GM12865 (cell line): ENCODE measurements around the gene FAM240B.

Source experiments
- DNase-seq: peaks from one replicate; pipeline ENCODE4 v3.0.0; 2010; ENCODE audit warnings: low read depth
- H3K4me3 ChIP-seq: 2 replicates; pipeline ENCODE4 v1.5.1; 2011; ENCODE audit warnings: mild to moderate bottlenecking, low read depth, low read length, control low read depth
- TF ChIP-seq, protein P1 (sequence below): IDR thresholded peaks from 2 replicates; pipeline ENCODE4 v1.5.1; 2011; ENCODE audit warnings: low read length, control low read depth, low read depth, inconsistent platforms; ENCODE audit not compliant: insufficient read depth; ENCODE audit errors: missing control alignments

FAM240B gene

DNA sequence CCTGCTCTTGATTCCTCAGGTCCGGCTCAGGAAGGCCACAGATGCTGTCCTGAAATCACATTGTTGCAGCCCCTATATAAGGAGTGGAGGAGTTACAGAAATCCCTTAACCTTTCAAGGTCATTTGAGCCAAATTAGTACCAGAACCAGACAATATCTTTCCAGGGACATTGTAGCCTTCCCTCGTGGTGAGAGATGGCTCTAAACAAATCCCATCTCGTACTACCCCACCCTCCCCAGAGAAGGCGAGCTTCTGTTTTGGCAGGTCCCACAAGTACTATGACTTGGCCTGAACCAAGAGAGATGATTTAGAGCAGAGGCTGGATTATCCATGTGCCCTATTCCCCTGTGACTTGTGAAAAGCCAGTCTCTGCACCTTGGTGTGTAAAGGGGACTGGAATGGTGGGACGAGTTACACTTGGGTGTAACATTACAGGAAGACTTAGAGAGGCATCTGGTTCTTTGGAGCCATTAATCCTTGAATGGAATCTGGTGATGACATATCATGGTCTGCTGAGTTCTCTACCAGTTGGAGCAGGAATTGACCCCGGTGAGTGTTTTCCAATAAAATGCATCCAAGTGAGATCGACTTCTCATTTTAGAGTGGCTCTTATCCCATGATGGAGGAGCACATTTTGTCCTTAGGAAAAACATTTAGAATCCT lies at the start of gene FAM240B:
FAM240B (minus strand) TSS at position 51 of the 663 bp plus-strand sequence. CDS start 16,134 bp downstream, outside the sequence.
- no peak for DNase-seq
- H3K4me3 ChIP-seq, result no peak within 1 kb of the TSS
- TF ChIP-seq, protein P1, sequence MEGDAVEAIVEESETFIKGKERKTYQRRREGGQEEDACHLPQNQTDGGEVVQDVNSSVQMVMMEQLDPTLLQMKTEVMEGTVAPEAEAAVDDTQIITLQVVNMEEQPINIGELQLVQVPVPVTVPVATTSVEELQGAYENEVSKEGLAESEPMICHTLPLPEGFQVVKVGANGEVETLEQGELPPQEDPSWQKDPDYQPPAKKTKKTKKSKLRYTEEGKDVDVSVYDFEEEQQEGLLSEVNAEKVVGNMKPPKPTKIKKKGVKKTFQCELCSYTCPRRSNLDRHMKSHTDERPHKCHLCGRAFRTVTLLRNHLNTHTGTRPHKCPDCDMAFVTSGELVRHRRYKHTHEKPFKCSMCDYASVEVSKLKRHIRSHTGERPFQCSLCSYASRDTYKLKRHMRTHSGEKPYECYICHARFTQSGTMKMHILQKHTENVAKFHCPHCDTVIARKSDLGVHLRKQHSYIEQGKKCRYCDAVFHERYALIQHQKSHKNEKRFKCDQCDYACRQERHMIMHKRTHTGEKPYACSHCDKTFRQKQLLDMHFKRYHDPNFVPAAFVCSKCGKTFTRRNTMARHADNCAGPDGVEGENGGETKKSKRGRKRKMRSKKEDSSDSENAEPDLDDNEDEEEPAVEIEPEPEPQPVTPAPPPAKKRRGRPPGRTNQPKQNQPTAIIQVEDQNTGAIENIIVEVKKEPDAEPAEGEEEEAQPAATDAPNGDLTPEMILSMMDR, result no peak

DNA sequence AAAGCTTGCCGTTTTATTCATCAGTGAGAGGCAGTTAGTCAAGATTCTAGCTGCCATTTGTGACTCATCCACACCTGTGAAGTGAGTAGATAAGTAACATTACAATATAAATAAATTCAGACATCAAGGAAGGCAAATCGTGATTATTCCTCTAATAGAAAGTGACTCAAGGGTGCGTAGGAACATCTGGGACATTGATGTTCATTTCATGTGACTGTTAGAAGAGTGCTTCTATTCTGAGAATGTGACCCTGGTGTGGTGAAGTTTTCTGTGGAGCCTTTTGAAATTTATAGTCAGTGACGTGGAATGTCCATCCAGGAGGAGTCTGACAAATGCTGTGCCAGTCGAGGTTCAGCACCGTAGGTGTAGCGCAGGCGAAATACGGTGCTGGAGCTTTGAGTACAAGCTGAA lies 48.4 kb upstream of the FAM240B start:
- TF ChIP-seq, protein P1, result no peak
- no peak overlapping the region for H3K4me3 ChIP-seq
- no peak for DNase-seq

DNA sequence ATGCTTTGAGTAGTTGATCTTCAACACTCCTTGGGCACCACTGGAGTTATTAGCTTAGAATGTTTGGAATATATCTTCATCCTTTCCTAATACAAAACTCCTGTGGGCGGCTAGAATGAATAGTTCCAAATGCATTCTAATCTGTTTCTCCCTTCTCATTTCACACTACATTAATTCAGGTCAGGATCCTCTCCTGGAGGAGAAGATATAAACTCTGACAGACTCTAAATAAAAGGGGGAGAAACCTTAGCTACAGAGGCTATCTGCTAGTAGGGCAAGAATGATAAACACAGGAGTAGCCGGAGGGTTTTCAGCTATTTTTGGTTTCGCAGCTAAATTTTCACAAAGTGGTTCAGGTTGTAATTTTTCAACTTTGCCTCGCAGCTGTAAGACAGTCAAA lies 45.2 kb upstream of the FAM240B start:
- TF ChIP-seq, protein P1, result no peak
- H3K4me3 ChIP-seq, result no peak overlapping the region
- no peak for DNase-seq

DNA sequence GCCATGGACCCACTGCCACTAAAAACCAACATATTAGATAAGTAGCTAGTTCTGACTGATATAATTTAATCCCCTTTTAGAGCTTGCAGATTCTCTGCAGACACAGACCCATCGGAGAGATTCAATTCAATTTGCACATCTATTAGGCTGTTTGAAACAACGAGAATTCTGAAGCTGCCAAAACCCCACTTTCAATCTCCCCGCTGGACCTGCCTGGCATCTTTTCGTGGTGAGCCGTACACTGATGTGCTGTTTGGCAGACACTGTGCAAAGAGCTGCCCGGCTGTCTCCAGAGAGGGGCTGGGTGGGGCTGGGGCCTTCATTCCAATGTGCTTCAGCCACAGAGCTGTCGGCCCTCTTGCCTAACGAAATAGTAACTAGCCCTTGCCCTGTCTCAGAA lies 42.1 kb upstream of the FAM240B start:
- TF ChIP-seq, protein P1, result no peak
- no peak overlapping the region for H3K4me3 ChIP-seq
- DNase-seq, result no peak

DNA sequence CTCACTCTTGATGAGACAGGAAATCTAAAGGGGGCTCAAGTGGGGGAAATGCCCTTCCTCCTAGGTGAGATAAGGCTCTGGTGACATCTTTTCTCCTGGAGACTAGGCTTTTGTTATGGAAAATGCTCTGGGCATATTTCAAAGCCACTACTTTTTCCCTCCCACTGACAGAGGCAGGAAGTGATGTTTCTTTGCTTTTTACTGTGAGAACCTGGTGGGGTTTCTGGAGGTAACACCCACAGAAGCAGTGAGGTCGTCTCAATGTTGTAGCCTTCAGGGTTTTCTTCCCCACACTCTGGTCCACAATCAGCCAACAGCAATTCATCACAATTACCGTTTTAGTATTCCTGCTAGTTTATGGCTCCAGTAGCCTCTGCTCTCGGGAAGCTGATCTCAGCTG lies 41.4 kb upstream of the FAM240B start:
- TF ChIP-seq, protein P1, result no peak
- DNase-seq, result no peak
- no peak overlapping the region for H3K4me3 ChIP-seq

DNA sequence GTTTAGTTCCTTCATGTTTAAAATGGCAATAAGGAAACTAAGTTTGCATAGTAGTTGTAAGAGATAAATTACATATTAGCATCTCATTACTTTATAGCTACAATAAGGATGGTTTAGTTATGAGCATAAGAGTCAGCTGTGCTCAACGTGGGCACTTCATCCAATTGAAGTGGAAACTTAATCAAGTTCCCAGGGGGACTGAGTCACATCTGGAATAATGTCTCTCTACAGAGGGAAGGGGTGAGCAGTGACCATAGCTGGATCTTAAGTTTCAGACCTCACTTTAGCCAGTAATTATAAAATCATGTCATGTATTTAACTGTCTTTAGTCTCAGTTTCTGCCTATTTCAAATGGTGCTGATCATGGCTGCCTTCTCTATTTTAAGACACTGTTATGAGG lies 36.8 kb upstream of the FAM240B start:
- no peak overlapping the region for H3K4me3 ChIP-seq
- no peak for DNase-seq
- TF ChIP-seq, protein P1, result no peak

DNA sequence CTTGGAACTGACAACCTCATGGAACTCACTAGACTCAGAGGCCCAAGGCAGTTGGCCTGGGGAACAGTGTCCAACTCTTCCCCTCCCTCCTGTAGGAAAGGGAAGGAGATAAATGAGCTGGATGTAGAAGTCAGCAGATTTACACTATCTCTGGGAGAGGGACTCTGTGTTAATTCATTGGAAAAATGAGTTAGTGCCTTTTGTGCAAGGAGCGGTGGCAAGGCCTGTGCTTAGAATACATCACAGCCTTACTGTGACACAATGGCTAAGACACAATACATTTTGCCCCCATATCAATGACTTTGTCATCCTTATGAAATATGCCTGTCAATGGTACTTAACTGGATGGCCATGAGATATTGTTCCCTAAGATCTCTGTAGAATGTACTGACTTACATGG lies 28.0 kb upstream of the FAM240B start:
- DNase-seq, result no peak
- TF ChIP-seq, protein P1, result no peak

More for the DNA sequence above, 28.0 kb upstream of the FAM240B start:
- H3K4me3 ChIP-seq, result no peak overlapping the region
